Measurements from ENCODE around the gene KRT83.

KRT83 gene

DNA sequence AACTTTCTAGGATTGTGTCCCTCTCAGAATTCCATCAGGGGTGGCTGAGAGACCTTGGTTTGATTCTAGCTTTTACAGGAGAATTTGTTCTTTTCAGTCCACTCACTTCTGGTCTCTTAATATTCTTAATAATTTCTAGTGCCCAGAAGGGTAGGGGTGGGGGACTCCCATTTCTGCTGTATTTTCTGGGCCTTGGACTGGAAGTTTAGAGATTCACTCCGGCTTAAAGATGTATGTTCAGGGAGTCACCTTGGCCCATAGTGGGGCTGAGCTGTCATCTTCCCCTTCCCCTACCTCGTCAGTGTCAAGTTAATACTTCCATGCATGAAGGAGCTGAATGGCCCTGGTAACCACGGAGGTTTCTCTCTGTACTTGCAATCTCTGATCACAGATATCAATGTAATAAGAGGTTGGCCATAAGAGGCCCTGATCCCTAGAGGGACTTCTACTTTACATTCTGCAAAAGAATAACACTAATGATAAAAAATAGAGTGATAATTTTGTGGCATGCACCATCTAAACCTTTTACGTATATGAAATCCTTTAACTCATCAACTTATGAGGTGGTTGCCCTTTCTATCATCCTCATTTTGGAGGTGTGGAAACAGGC, 36.5 kb downstream of the KRT83 start:
- no peak for DNase-seq

DNA sequence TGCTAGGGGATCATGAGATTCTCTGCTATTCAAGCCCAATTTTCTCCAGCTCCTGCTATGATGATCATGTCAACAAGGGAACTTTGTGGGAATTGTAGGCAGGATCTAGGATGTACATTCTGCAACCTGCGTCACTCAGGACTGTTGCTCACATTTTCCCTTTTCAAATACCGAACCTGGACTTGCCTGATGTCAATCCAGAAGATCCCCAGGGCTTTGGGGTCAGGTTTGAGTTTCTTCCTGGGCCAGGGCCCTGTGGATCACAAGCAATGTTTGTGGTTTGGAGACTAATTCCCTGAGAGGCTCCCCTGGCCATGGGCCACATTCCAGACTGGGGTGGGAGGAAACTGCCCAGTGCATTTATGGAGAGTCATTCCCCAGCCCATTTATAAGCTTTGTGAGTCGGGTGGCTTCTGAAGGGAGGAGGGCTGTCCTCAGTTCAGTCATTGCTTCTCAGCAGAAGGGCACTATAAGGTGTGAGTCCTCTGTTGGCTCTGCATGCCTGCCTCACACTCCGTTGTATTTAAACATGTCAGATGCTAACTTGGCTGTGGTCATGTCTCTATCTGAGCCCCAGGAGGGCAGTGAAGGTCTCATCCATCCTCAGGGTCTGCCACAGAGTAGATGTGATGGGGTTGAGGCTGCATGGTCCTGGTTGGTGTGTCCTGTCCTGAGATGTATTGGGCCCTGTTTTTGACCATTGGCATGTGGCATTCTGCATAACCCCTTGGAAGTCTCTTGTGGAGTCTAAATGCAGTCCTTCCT, 40.2 kb downstream of the KRT83 start:
- DNase-seq = no peak

- no peak for DNase-seq
These were observed 40.8 kb downstream of the KRT83 start for GRCh38 chr12:52280319-52280795.

DNA sequence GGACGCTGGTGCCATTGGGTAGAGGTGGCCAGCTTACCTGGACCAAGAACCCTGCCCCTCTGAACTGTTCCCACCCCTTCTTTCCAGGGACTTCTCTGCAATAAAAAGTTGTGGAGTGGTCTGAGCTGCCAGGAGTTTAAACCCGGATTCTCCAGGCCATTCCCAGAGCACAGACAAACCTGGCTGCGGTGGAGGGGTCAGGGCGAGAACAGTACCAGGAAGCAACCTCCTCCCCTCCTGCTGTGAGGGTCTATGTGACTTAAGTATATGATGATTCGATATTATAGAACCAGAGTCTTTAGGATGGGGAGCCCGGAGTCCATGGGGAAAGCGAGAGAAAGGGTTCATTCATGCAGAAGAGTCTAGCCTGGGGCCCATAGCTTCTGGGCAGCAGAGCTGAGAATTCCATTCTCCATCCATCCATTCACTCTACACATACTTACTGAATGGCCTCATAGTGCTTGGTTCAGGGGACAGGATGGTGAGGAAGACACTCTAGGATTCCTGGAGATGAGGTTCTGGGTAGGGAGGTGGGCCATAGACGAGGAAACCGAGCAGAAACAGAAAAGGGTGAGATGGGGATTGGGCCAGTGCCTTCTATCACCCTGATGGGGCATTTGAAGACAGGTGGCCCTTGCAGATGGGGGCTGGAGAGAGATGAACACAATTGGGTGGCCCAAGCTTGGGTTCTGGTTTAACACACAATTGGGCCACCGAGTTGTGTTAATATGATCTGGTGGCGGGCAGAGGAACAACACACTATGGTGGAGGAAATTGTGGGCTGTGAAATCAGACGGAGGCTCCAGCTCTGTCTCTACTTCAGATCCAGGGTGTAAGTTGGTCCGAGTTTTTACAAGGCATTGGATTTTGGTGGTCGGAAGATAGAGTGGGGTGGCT, 41.5 kb downstream of the KRT83 start:
- no peak for DNase-seq

DNA sequence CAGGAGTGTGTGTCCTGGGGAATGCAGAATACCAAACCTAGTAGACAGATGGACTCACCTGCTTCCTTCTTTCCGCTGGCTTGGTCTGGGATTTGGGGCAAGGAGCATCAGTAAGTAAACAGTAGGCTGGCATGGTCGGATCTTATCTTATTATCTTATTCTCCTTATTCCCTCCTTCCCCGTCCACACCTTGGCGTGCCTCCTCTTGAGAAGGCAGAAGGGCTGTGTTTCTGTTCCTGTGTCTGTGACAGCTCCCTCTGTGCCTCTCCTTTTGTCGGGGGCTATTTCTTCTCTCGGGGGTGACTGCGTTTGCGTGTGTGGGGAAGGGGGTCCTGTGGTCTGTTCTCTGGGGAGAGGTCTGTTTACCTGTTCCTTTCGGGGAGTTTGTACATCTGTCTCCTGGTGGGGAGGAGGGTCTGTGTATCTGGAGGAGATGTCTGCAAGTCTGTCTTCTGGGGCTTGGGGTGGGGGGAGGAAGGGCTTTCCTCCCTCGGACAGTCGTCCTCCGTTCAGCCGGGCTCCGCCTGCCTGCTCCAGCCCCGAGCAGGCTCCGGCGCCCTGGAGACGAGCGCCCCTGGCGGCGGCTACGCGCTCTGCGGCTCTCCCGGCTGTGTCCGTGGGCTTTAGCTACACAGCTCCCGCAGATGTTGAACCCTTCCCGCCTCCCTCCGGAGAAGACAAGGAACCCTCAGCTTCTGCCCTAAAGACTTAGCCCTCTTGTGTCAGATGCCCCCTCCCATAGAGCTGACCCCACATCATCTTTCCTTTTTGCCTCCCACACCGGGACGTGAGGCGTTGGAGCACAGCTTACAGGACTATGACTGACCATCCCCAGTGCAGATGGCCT, 42.4 kb downstream of the KRT83 start:
- DNase-seq = peak; percentile 69

DNA sequence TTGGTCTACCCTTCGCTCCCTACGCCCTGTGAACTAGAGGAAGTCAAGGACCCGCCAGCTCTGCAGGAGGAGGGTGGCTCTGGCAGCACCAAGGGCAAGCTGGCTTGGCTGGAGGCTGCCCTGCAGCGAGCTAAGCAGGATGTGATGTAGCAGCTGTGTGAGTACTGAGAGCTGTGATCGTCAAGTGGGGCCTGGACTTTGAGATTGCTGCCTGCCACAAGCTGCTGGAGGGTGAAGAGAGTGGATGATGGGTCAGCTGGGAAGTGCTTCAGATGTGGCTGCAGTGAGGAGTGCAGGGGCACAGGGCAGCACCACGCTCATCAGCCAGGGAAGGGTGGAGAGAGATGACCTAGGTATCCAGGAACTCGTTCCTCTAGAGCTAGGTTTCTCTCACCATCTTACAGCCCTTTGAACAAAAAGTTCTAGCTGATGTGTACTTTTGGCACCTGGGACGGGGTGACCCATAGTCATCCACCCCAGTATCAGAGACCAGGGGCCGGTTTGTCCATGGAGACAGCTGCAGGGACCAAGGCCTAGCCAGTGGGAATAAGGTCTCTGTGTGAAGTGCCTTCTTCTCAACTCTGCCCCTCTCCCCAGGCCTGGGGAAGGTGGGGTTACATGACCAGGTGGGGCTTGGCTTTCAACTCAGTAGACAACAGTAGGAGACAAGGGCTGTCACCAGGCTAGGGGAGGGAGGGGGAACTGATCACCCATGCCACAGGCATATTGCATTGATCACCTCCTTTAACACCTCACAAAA, 43.5 kb downstream of the KRT83 start:
- DNase-seq = no peak

- DNase-seq = no peak
These were observed 45.5 kb downstream of the KRT83 start for GRCh38 chr12:52275686-52276085.

- no peak for DNase-seq
These were observed 46.6 kb downstream of the KRT83 start, which contains the start of gene KRT86 for GRCh38 chr12:52274521-52275120. TSS of gene KRT86 (plus strand) at chr12:52274645. CDS start at chr12:52301917, 27,272 bp downstream.

GRCh38 chr12:52271158-52271557, 50.0 kb downstream of the KRT83 start:
- DNase-seq = no peak

GRCh38 chr12:52270541-52271070, 50.6 kb downstream of the KRT83 start:
- no peak for DNase-seq

- no peak for DNase-seq
These were observed 53.0 kb downstream of the KRT83 start for GRCh38 chr12:52268212-52268611.

GRCh38 chr12:52267699-52268098, 53.5 kb downstream of the KRT83 start:
- DNase-seq = no peak

- DNase-seq = no peak
These were observed 53.9 kb downstream of the KRT83 start for GRCh38 chr12:52267266-52267665.

DNA sequence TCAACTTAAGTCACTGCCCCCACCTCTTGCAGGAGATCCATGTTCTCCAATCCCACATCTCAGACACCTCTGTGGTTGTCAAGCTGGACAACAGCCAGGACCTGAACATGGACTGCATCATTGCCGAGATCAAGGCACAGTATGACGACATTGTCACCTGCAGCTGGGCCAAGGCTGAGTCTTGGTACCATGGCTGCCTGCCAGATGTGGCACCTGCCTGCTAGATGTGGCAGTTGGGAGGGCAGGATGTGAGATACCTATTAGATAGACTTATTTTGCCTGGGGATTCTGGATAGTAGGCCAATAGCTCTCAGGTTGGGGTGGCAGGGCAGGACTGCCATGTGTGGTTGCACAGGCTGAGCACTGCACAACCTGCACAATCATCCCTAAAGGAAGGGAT, 54.7 kb downstream of the KRT83 start:
- no peak for DNase-seq

DNA sequence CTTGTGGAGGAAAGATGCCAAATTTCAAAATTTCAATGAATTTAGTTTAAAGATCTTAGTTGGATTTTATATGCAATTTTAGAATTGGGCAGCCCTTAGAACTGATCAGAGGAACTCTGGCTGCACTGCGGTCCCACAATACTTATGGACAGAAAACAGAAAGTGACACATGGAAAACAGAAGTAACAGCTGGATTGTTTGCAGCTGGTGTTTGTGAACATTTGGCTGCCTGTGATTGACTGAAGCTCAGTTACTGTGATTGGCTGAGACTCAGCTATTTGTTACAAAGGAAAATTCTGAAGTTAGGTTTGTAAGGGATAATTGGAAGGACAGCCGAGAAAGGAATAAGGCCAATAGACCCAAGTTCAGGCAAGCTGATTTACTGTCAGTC, 56.8 kb downstream of the KRT83 start:
- no peak for DNase-seq

Data from NCI-H1436 (cell line).